8988T (cell line): ENCODE data around the gene CASP8AP2.
"Not testable (repeated sequence)": the region's sequence is repeated elsewhere in the genome, so short reads cannot be mapped to it uniquely, and the experiment has no call there.

Experiments
- DNase-seq: peaks from one replicate; pipeline ENCODE4 v3.0.0; 2011

The CASP8AP2 gene

GRCh38 chr6:89829472-89830169, at the start of gene CASP8AP2:
Gene CASP8AP2, plus strand, starts transcription at chr6:89829880.
- peak; percentile 79 for DNase-seq

- no peak for DNase-seq
Measured at GRCh38 chr6:89781070-89782034, 48.3 kb upstream of the CASP8AP2 start.

GRCh38 chr6:89782222-89782621, 47.5 kb upstream of the CASP8AP2 start:
- no peak for DNase-seq

- DNase-seq: not testable (repeated sequence)
Measured at GRCh38 chr6:89783293-89783692, 46.4 kb upstream of the CASP8AP2 start.

GRCh38 chr6:89784838-89785237, 44.8 kb upstream of the CASP8AP2 start:
- no peak for DNase-seq

- no peak for DNase-seq
Measured at GRCh38 chr6:89786970-89787369, 42.7 kb upstream of the CASP8AP2 start.

- no peak for DNase-seq
Measured at GRCh38 chr6:89787660-89788328, 41.9 kb upstream of the CASP8AP2 start.

GRCh38 chr6:89789980-89790379, 39.7 kb upstream of the CASP8AP2 start:
- no peak for DNase-seq

GRCh38 chr6:89790403-89790802, 39.3 kb upstream of the CASP8AP2 start:
- DNase-seq: no peak

- DNase-seq: peak; percentile 41
Measured at GRCh38 chr6:89792881-89793280, 36.8 kb upstream of the CASP8AP2 start.

GRCh38 chr6:89793586-89793985, 36.1 kb upstream of the CASP8AP2 start:
- DNase-seq: no peak

GRCh38 chr6:89794324-89794723, 35.4 kb upstream of the CASP8AP2 start:
- DNase-seq: no peak

- no peak for DNase-seq
Measured at GRCh38 chr6:89797317-89797716, 32.4 kb upstream of the CASP8AP2 start.

GRCh38 chr6:89799096-89799495, 30.6 kb upstream of the CASP8AP2 start:
- no peak for DNase-seq

GRCh38 chr6:89799756-89800155, 29.9 kb upstream of the CASP8AP2 start:
- DNase-seq: no peak

GRCh38 chr6:89803271-89803670, 26.4 kb upstream of the CASP8AP2 start:
- DNase-seq: no peak

- no peak for DNase-seq
Measured at GRCh38 chr6:89805814-89806371, 23.8 kb upstream of the CASP8AP2 start.

GRCh38 chr6:89807581-89807980, 22.1 kb upstream of the CASP8AP2 start:
- no peak for DNase-seq

GRCh38 chr6:89813422-89813821, 16.3 kb upstream of the CASP8AP2 start:
- not testable (repeated sequence) for DNase-seq

- DNase-seq: no peak
Measured at GRCh38 chr6:89817481-89817880, 12.2 kb upstream of the CASP8AP2 start.

GRCh38 chr6:89818977-89819335, 10.7 kb upstream of the CASP8AP2 start:
- no peak for DNase-seq

GRCh38 chr6:89819336-89820130, 10.1 kb upstream of the CASP8AP2 start, which contains the start of gene MDN1:
Gene MDN1, minus strand, starts transcription at chr6:89819794. Its CDS starts 187 bp downstream, at chr6:89819607.
- peak; percentile 72 for DNase-seq
